Breast epithelium (tissue), 4 donors: ENCODE results near the gene ZNF638. TPM values are rescaled to one million over a fixed set of nuclear protein-coding genes. Genes with fewer than 3 reads are reported as not detected.

Experiments
- DNase-seq, 2 donors: peaks; one replicate each; pipeline ENCODE4 v3.0.0-alpha.2; 2019; ENCODE audit warnings: low spot score in 2 of 2
- H3K27ac ChIP-seq, 2 donors: fragments of 200-600 bp; sonication (generic) in 1 of 2; one replicate each; pipeline ENCODE4 v1.5.1; 2016 to 2019; ENCODE audit warnings: mild to moderate bottlenecking in 1 of 2
- H3K27me3 ChIP-seq, 2 donors: fragments of 200-600 bp; sonication (generic) in 1 of 2; one replicate each; pipeline versions ENCODE4 v1.5.1 to v1.6.0; 2017 to 2019; ENCODE audit warnings: control low read depth in 1 of 2, mild to moderate bottlenecking in 1 of 2
- H3K36me3 ChIP-seq: fragments of 200-600 bp; one replicate; pipeline ENCODE4 v1.5.1; 2019
- H3K4me1 ChIP-seq, 2 donors: fragments of 200-600 bp; sonication (generic); one replicate each; pipeline ENCODE4 v1.5.1; 2016 to 2019; ENCODE audit warnings: control low read depth in 1 of 2
- H3K4me3 ChIP-seq, 3 donors: fragments of 200-600 bp; sonication (generic); 1 replicate in 2 of 3; 2 replicates in 1 of 3; pipeline ENCODE4 v1.5.1; 2016 to 2019; ENCODE audit warnings: mild to moderate bottlenecking in 3 of 3, moderate library complexity in 2 of 3
- H3K9me3 ChIP-seq, 2 donors: fragments of 200-600 bp; sonication (generic) in 1 of 2; one replicate each; pipeline ENCODE4 v1.5.1; 2016 to 2019; ENCODE audit warnings: control low read depth in 1 of 2
- POLR2A ChIP-seq: fragments of 450-650 bp; IDR thresholded peaks from one replicate; pipeline ENCODE4 v1.6.1; 2016; ENCODE audit warnings: antibody characterized with exemption, mild to moderate bottlenecking, moderate library complexity
- POLR2AphosphoS5 ChIP-seq, 3 donors: sonication (generic); formaldehyde crosslinking; IDR thresholded peaks; one replicate each; pipeline ENCODE4 v1.6.1; 2017; ENCODE audit warnings: antibody characterized with exemption in 3 of 3
- intact Hi-C: fragments of 100-400 bp; cut with DNase I; formaldehyde crosslinking; loops from one replicate; pipeline ENCODE4 v1.15.1; 2023; ENCODE audit warnings: low total_unique reads
- total RNA-seq, 3 donors: library from RNA; depleted of rRNA; stranded (reverse); fragments of >200 nt; gene quantifications; one replicate each; pipeline ENCODE4 v1.1.0, GENCODE V29; 2016
- TF ChIP-seq, protein P1 (sequence below), 3 donors: fragments of 450-650 bp; IDR thresholded peaks; one replicate each; pipeline ENCODE4 v1.5.1; 2016 to 2017; ENCODE audit warnings: antibody characterized with exemption in 3 of 3, mild to moderate bottlenecking in 3 of 3, moderate library complexity in 3 of 3

Gene ZNF638
- total RNA-seq, 3 donors from 2014 or later = 203 to 290 (median 266) TPM

- Histone ChIP-seq H3K27ac (no peak overlapping the region), H3K9me3 (no peaks in the 10 kb centered on the region), H3K36me3 (no peaks in the 10 kb centered on the region), H3K27me3 (no peaks in the 10 kb centered on the region), H3K4me3 (no peak overlapping the region), H3K4me1 (peaks cover 0 to 6% of the 10 kb centered on the region in 2 donors)
- TF ChIP-seq POLR2AphosphoS5 (IDR thresholded peaks at IDR 0.05) = no peak
- no peak for TF ChIP-seq POLR2A
- TF ChIP-seq, protein P1, sequence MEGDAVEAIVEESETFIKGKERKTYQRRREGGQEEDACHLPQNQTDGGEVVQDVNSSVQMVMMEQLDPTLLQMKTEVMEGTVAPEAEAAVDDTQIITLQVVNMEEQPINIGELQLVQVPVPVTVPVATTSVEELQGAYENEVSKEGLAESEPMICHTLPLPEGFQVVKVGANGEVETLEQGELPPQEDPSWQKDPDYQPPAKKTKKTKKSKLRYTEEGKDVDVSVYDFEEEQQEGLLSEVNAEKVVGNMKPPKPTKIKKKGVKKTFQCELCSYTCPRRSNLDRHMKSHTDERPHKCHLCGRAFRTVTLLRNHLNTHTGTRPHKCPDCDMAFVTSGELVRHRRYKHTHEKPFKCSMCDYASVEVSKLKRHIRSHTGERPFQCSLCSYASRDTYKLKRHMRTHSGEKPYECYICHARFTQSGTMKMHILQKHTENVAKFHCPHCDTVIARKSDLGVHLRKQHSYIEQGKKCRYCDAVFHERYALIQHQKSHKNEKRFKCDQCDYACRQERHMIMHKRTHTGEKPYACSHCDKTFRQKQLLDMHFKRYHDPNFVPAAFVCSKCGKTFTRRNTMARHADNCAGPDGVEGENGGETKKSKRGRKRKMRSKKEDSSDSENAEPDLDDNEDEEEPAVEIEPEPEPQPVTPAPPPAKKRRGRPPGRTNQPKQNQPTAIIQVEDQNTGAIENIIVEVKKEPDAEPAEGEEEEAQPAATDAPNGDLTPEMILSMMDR (IDR thresholded peaks at IDR 0.05) = no peak
- intact Hi-C loops = no loop called here
- DNase-seq = no peak
Measured at GRCh38 chr2:71337776-71338175, 6.2 kb downstream of the ZNF638 start.

DNA sequence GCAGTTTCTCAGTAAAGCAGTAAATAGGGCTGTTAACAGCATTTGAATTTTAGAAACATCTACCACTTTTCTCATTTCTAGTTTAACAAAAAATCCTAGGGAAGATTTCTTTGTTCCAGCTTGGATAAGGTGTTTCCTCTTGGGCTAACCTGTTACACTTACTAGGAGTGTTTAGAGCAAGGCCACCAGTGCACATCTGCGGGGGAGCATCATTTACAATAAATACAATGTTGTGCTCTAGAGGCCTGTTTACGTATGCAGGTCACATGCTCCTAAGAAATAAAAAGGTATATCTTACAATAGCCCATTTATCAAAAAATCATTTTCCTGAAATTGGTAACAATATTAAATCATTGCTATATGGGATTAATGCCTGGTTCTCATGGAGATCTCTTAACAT lies 8.1 kb downstream of the ZNF638 start:
- H3K4me1 ChIP-seq = no peaks in the 10 kb centered on the region
- H3K27ac ChIP-seq = no peak overlapping the region
- intact Hi-C loops = no loop called here
- H3K36me3 ChIP-seq = no peaks in the 10 kb centered on the region
- no peaks in the 10 kb centered on the region for H3K27me3 ChIP-seq
- TF ChIP-seq, protein P1 (IDR thresholded peaks at IDR 0.05) = no peak
- TF ChIP-seq POLR2AphosphoS5 (IDR thresholded peaks at IDR 0.05) = no peak
- TF ChIP-seq POLR2A = no peak
- H3K9me3 ChIP-seq = no peaks in the 10 kb centered on the region
- H3K4me3 ChIP-seq = no peak overlapping the region
- no peak for DNase-seq

DNA sequence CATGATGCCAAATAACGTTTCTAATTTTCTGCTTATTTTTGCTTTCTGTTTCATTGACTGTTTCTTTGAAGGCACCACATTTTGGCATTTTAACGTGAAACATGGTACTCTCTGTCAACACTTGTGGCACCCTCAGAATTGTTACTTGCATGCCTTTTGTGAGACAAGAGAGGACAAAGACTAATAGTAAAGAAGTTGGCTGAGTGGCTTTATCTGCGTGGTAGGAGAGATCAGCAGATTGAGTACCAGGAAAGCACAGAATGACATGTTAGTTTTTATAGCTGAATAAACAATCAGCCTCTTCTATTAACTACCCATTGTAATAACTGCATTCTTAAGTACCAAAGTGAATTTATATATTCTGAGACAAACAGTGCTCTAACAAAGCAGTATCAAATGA lies 8.6 kb downstream of the ZNF638 start:
- Histone ChIP-seq H3K36me3 (no peaks in the 10 kb centered on the region), H3K27ac (no peak overlapping the region), H3K4me1 (no peaks in the 10 kb centered on the region), H3K4me3 (no peak overlapping the region), H3K9me3 (no peaks in the 10 kb centered on the region), H3K27me3 (no peaks in the 10 kb centered on the region)
- no peak for DNase-seq
- intact Hi-C loops = no loop called here
- TF ChIP-seq POLR2AphosphoS5 (IDR thresholded peaks at IDR 0.05) (no peak), POLR2A (no peak)
- TF ChIP-seq, protein P1 (IDR thresholded peaks at IDR 0.05) = no peak

- Histone ChIP-seq H3K4me3 (no peak overlapping the region), H3K9me3 (no peaks in the 10 kb centered on the region), H3K27me3 (no peaks in the 10 kb centered on the region), H3K27ac (no peak overlapping the region), H3K4me1 (no peaks in the 10 kb centered on the region), H3K36me3 (no peaks in the 10 kb centered on the region)
- no peak for DNase-seq
- intact Hi-C loops = no loop called here
- no peak for TF ChIP-seq POLR2AphosphoS5 (IDR thresholded peaks at IDR 0.05)
- TF ChIP-seq, protein P1 (IDR thresholded peaks at IDR 0.05) = no peak
- TF ChIP-seq POLR2A = no peak
Measured at GRCh38 chr2:71341645-71342044, 10.1 kb downstream of the ZNF638 start.

DNA sequence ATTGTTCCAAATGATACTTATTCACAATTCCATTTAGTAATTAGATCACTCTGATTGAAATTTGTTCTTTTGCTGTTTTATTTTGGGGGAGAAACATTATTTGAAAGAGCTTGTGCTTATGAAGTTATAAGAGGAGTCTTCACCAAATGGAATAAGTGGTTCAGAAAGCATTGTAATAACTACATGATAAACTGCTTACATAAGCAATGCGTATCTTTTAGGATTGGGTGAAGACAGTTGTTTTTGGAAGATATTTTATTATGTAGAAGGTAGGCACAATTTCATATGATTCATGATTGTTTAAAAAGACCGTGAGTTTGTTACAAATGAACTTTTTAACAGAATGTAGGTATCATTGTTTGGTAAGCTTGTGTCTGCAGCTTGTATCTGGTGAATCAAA lies 14.5 kb downstream of the ZNF638 start:
- no peaks in the 10 kb centered on the region for H3K27me3 ChIP-seq
- no peak for DNase-seq
- no peak overlapping the region for H3K27ac ChIP-seq
- no peaks in the 10 kb centered on the region for H3K36me3 ChIP-seq
- intact Hi-C loops = no loop called here
- no peaks in the 10 kb centered on the region for H3K4me1 ChIP-seq
- H3K9me3 ChIP-seq = no peaks in the 10 kb centered on the region
- TF ChIP-seq POLR2A (no peak), POLR2AphosphoS5 (IDR thresholded peaks at IDR 0.05) (no peak)
- TF ChIP-seq, protein P1 (IDR thresholded peaks at IDR 0.05) = no peak
- no peak overlapping the region for H3K4me3 ChIP-seq
